Loucy (cell line): ENCODE data around the gene SORBS1.

ENCODE experiments used
- H2AFZ ChIP-seq: fragments of 200-600 bp; sonication (generic); 2 replicates; pipeline ENCODE4 v1.6.0; 2016; ENCODE audit warnings: antibody characterized with exemption, mild to moderate bottlenecking, low read length, moderate library complexity
- H3F3A ChIP-seq: fragments of 200-600 bp; 2 replicates; pipeline ENCODE4 v1.6.0; 2016; ENCODE audit warnings: antibody characterized with exemption, low read depth, mild to moderate bottlenecking
- H3K27me3 ChIP-seq: fragments of 200-600 bp; sonication (generic); 2 replicates; pipeline ENCODE4 v1.6.1; 2014; ENCODE audit warnings: low read length, mild to moderate bottlenecking; ENCODE audit not compliant: insufficient read depth, poor library complexity, severe bottlenecking
- H3K36me3 ChIP-seq: fragments of 200-600 bp; sonication (generic); 2 replicates; pipeline ENCODE4 v1.6.1; 2016; ENCODE audit warnings: low read length; ENCODE audit not compliant: insufficient read depth
- H3K4me1 ChIP-seq: fragments of 200-600 bp; sonication (generic); 2 replicates; pipeline ENCODE4 v1.5.1; 2014; ENCODE audit warnings: low read length, mild to moderate bottlenecking; ENCODE audit not compliant: insufficient read depth, poor library complexity, severe bottlenecking
- H3K4me2 ChIP-seq: fragments of 200-600 bp; sonication (generic); 2 replicates; pipeline ENCODE4 v1.6.0; 2014; ENCODE audit warnings: antibody characterized with exemption, low read length, low read depth, mild to moderate bottlenecking; ENCODE audit not compliant: poor library complexity, severe bottlenecking
- H3K4me3 ChIP-seq: fragments of 200-600 bp; sonication (generic); 2 replicates; pipeline ENCODE4 v1.5.1; 2014; ENCODE audit warnings: low read length, mild to moderate bottlenecking, mixed read lengths; ENCODE audit not compliant: poor library complexity, severe bottlenecking
- H3K79me2 ChIP-seq: fragments of 200-600 bp; sonication (generic); 2 replicates; pipeline ENCODE4 v1.6.1; 2014; ENCODE audit warnings: low read length; ENCODE audit not compliant: insufficient read depth
- H3K9ac ChIP-seq: fragments of 200-600 bp; sonication (generic); 2 replicates; pipeline ENCODE4 v1.6.0; 2014; ENCODE audit warnings: mild to moderate bottlenecking, low read depth, low read length, moderate library complexity; ENCODE audit not compliant: poor library complexity, severe bottlenecking
- H3K9me2 ChIP-seq: fragments of 200-600 bp; sonication (generic); replicated peaks from 2 replicates; pipeline ENCODE4 v1.6.1; 2016; ENCODE audit warnings: low read depth, low read length, mixed read lengths
- H3K9me3 ChIP-seq: fragments of 200-600 bp; sonication (generic); 2 replicates; pipeline ENCODE4 v1.6.1; 2014; ENCODE audit warnings: mild to moderate bottlenecking, antibody characterized with exemption, low read length, low read depth; ENCODE audit not compliant: insufficient read depth
- H4K20me1 ChIP-seq: fragments of 200-600 bp; sonication (generic); 2 replicates; pipeline ENCODE4 v1.6.0; 2014; ENCODE audit warnings: antibody characterized with exemption, low read length, mild to moderate bottlenecking; ENCODE audit not compliant: insufficient read depth, poor library complexity, severe bottlenecking
- CTCF ChIP-seq: fragments of 200-600 bp; sonication (generic); conservative IDR thresholded peaks from 2 replicates; pipeline ENCODE4 v1.5.1; 2014; ENCODE audit warnings: mild to moderate bottlenecking, antibody characterized with exemption, low read length
- EZH2phosphoT487 ChIP-seq: fragments of 200-600 bp; IDR thresholded peaks from 2 replicates; pipeline ENCODE4 v1.6.1; 2018; ENCODE audit warnings: antibody characterized with exemption, mild to moderate bottlenecking, moderate library complexity, borderline replicate concordance

SORBS1 gene

DNA sequence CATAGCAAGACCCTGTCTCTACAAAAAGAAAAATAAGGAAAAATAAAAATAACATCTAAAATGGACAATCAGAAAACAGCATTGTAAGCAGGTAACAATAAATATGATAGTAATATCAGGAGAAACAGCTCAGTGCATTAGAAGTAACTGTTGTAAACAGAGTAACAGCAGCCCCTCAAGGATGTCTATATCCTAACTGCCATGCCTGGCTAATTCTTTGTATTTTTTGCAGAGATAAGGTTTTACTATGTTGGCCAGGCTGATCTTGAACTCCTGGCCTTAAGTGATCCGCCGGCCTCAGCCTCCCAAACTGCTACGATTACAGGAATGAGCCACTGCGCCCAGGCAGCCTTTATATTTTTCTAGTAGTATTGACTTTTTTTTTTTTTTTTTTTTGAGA, 7.5 kb downstream of the SORBS1 start:
- Histone ChIP-seq H4K20me1 (no peaks in the 10 kb centered on the region), H3K9me2 (no peaks in the 10 kb centered on the region), H3K9ac (no peak overlapping the region), H3K4me3 (no peak overlapping the region), H3K36me3 (no peaks in the 10 kb centered on the region), H3K9me3 (no peaks in the 10 kb centered on the region), H3K79me2 (no peaks in the 10 kb centered on the region), H3K27me3 (no peaks in the 10 kb centered on the region), H3K4me2 (no peak overlapping the region), H3F3A (no peaks in the 10 kb centered on the region), H2AFZ (no peak overlapping the region), H3K4me1 (no peaks in the 10 kb centered on the region)
- TF ChIP-seq EZH2phosphoT487 (no peak), CTCF (no peak)

- Histone ChIP-seq H4K20me1 (no peaks in the 10 kb centered on the region), H3K9me2 (no peaks in the 10 kb centered on the region), H3K4me1 (no peaks in the 10 kb centered on the region), H3K4me2 (no peak overlapping the region), H3K9ac (no peak overlapping the region), H3K4me3 (no peak overlapping the region), H3K36me3 (no peaks in the 10 kb centered on the region), H3K27me3 (no peaks in the 10 kb centered on the region), H3K79me2 (no peaks in the 10 kb centered on the region), H2AFZ (no peak overlapping the region), H3K9me3 (no peaks in the 10 kb centered on the region), H3F3A (no peaks in the 10 kb centered on the region)
- TF ChIP-seq EZH2phosphoT487 (no peak), CTCF (no peak)
These were observed 8.4 kb downstream of the SORBS1 start for GRCh38 chr10:95552679-95553342.

DNA sequence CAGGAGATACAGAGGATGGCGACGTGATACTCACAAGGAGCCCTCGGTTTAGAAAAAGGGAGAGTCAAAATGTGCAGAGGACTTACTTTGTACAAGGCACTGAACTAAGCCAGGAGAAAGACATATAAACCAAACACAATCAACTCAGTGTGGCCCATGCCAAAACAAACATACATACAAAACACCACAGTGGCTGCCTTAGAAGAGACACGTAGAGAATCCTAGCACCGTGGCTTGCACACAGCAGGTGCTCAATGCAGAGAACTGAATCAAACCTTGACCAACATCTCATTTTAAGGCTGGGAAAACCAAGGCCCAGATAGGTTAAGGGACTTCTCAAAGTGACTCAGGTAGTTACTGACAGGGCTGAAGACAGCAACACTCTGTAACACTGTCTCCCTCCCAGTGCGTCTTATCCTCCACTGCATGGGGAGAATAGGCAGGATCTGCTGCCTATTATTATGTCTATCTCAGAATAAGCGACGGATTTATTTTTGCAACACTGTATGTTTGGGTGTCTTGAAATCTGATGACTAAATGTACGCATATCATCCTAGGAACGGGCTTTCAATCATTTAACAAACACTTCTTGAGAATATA, 11.0 kb downstream of the SORBS1 start:
- Histone ChIP-seq H3F3A (no peaks in the 10 kb centered on the region), H3K79me2 (no peaks in the 10 kb centered on the region), H3K9me2 (no peaks in the 10 kb centered on the region), H3K4me1 (no peaks in the 10 kb centered on the region), H3K9ac (no peak overlapping the region), H3K4me2 (no peak overlapping the region), H3K9me3 (no peaks in the 10 kb centered on the region), H4K20me1 (no peaks in the 10 kb centered on the region), H3K4me3 (no peak overlapping the region), H3K36me3 (no peaks in the 10 kb centered on the region), H2AFZ (no peak overlapping the region), H3K27me3 (no peaks in the 10 kb centered on the region)
- TF ChIP-seq CTCF, result no peak
- no peak for TF ChIP-seq EZH2phosphoT487
